K562 (cell line): Measurements from ENCODE around the gene PRKAR2B. TPM values are rescaled to one million over a fixed set of nuclear protein-coding genes. Genes with fewer than 3 reads are reported as not detected.

Source experiments
- ATAC-seq: fragments of 200-7000 bp; cut with Tn5 transposase; 3 replicates; pipeline ENCODE4 v1.9.1; 2020; ENCODE audit warnings: moderate library complexity
- BruUV-seq: library from RNA; stranded (reverse); fragments of 400-500 nt; replicated peaks from 2 replicates; lab custom pipeline; 2021; lab: Mats Ljungman, UMichigan
- CTCF ChIA-PET: fragments of 300-600 bp; formaldehyde crosslinking; extraction: SDS; loops from one replicate; lab custom pipeline; 2021; ENCODE audit warnings: low intra/inter-chr PET ratio; lab: Yijun Ruan, JAX
- POLR2A ChIA-PET: fragments of 300-600, 350-650 bp; sonication (Branson Sonifier 250); formaldehyde crosslinking; extraction: SDS; loops from one replicate; lab custom pipeline; 2021; ENCODE audit warnings: antibody characterized with exemption, inconsistent platforms; lab: Yijun Ruan, JAX
- DNase-seq, 4 experiments: peaks; one replicate each; pipeline versions ENCODE4 v3.0.0 to v3.0.0-alpha.2; 2011 to 2018; ENCODE audit warnings: low spot score in 3 of 4, mixed read lengths in 3 of 4; ENCODE audit errors: extremely low read depth in 1 of 4
- FAIRE-seq: peaks from 2 replicates; lab custom pipeline; 2011; peaks lifted over from hg19 to GRCh38; lab: Jason Lieb, UNC
- H2AFZ ChIP-seq: 2 replicates; pipeline ENCODE4 v1.6.0; 2011; ENCODE audit warnings: low read depth, low read length, control low read depth, inconsistent platforms
- H3K27ac ChIP-seq: fragments of 200-600 bp; 3 replicates; pipeline ENCODE4 v1.8.0; 2011; ENCODE audit warnings: low read depth, mild to moderate bottlenecking, control low read depth, inconsistent platforms, low read length, moderate library complexity, mixed read lengths; ENCODE audit errors: extremely low read depth
- H3K27me3 ChIP-seq, 2 experiments: fragments of 300-600 bp in 1 of 2; 2 replicates in 1 of 2; 3 replicates in 1 of 2; pipeline versions ENCODE4 v1.6.0 to v1.8.0; 2011; ENCODE audit warnings: inconsistent platforms in 2 of 2, low read length in 2 of 2, mild to moderate bottlenecking in 1 of 2, mixed read lengths in 1 of 2, moderate library complexity in 1 of 2; ENCODE audit not compliant: control insufficient read depth in 2 of 2, insufficient read depth in 2 of 2
- H3K36me3 ChIP-seq: fragments of 300-600 bp; 3 replicates; pipeline ENCODE4 v1.8.0; 2011; ENCODE audit warnings: mild to moderate bottlenecking, low read length, inconsistent platforms; ENCODE audit not compliant: control insufficient read depth, insufficient read depth
- H3K4me1 ChIP-seq, 2 experiments: fragments of 200-600 bp in 1 of 2; replicated peaks in 1 of 2; 2 replicates in 1 of 2; 3 replicates in 1 of 2; pipeline versions ENCODE4 v1.5.1 to v1.8.0; 2011; ENCODE audit warnings: inconsistent platforms in 2 of 2, low read length in 2 of 2, mild to moderate bottlenecking in 1 of 2, mixed read lengths in 1 of 2, moderate library complexity in 1 of 2; ENCODE audit not compliant: control insufficient read depth in 2 of 2, insufficient read depth in 2 of 2
- H3K4me2 ChIP-seq: 2 replicates; pipeline ENCODE4 v1.6.1; 2011; ENCODE audit warnings: low read length, control low read depth, inconsistent platforms, mixed read lengths; ENCODE audit not compliant: insufficient read depth
- H3K4me3 ChIP-seq: fragments of 200-600 bp; sonication (generic), shearing (Covaris generic); 2 replicates; pipeline ENCODE4 v1.5.1; 2016; ENCODE audit warnings: control low read depth, inconsistent platforms
- H3K79me2 ChIP-seq: fragments of 200-600 bp; 3 replicates; pipeline ENCODE4 v1.8.0; 2011; ENCODE audit warnings: low read length, inconsistent platforms; ENCODE audit not compliant: control insufficient read depth, insufficient read depth
- H3K9ac ChIP-seq, 2 experiments: 2 replicates each; pipeline versions ENCODE4 v1.6.0 to v1.6.1; 2011; ENCODE audit warnings: low read depth in 2 of 2, low read length in 2 of 2, control low read depth in 1 of 2, inconsistent platforms in 1 of 2, mild to moderate bottlenecking in 1 of 2, mixed read lengths in 1 of 2; ENCODE audit not compliant: insufficient read depth in 1 of 2
- H3K9me1 ChIP-seq: one replicate; pipeline ENCODE4 v1.6.0; 2011; ENCODE audit warnings: inconsistent platforms, mild to moderate bottlenecking, low read length, moderate library complexity; ENCODE audit not compliant: control insufficient read depth, insufficient read depth
- H3K9me3 ChIP-seq: replicated peaks from 2 replicates; pipeline ENCODE4 v1.5.1; 2011; ENCODE audit warnings: low read depth, low read length, inconsistent platforms; ENCODE audit not compliant: control insufficient read depth, insufficient read depth
- H4K20me1 ChIP-seq: replicated peaks from 2 replicates; pipeline ENCODE4 v1.6.1; 2011; ENCODE audit warnings: low read length, inconsistent platforms, mixed read lengths; ENCODE audit not compliant: control insufficient read depth, insufficient read depth
- BCL6 ChIP-seq: fragments of 250-450 bp; sonication (Bioruptor Pico); IDR thresholded peaks from 2 replicates; pipeline ENCODE4 v1.4.0; 2020
- EGR1 ChIP-seq: fragments of 450-650 bp; conservative IDR thresholded peaks from 2 replicates; pipeline ENCODE4 v1.6.1; 2017; ENCODE audit warnings: mild to moderate bottlenecking
- FOXA3 ChIP-seq, 2 experiments: fragments of 450-650 bp in 1 of 2; sonication (generic) in 1 of 2; formaldehyde crosslinking; IDR thresholded peaks in 1 of 2; conservative IDR thresholded peaks in 1 of 2; 2 replicates each; pipeline versions ENCODE4 v1.4.0 to v1.8.0; 2020 to 2022; ENCODE audit warnings: mild to moderate bottlenecking in 2 of 2, missing genetic modification reagents in 1 of 2
- SETDB1 ChIP-seq: IDR thresholded peaks from one replicate; pipeline ENCODE4 v1.6.1; 2012; ENCODE audit warnings: low read length, control low read depth, inconsistent platforms
- SP2 ChIP-seq: IDR thresholded peaks from 2 replicates; pipeline ENCODE4 v1.6.1; 2011; ENCODE audit warnings: mild to moderate bottlenecking, low read depth, low read length, moderate library complexity; ENCODE audit not compliant: poor library complexity, severe bottlenecking; ENCODE audit errors: extremely low read depth
- THRB ChIP-seq: fragments of 450-650 bp; formaldehyde crosslinking; conservative IDR thresholded peaks from 2 replicates; pipeline ENCODE4 v1.4.0; 2022; ENCODE audit warnings: mild to moderate bottlenecking, missing genetic modification characterization
- ZMIZ1 ChIP-seq, 2 experiments: fragments of 150-350 bp in 1 of 2; IDR thresholded peaks; 2 replicates each; pipeline ENCODE4 v1.6.1; 2012 to 2016; ENCODE audit warnings: low read depth in 2 of 2, low read length in 2 of 2, mild to moderate bottlenecking in 1 of 2, moderate library complexity in 1 of 2
- ZNF121 ChIP-seq: sonication (generic); formaldehyde crosslinking; conservative IDR thresholded peaks from 2 replicates; pipeline ENCODE4 v1.8.0; 2022; ENCODE audit warnings: missing genetic modification reagents
- ZNF445 ChIP-seq: fragments of 250-450 bp; sonication (Bioruptor Pico); IDR thresholded peaks from 2 replicates; pipeline ENCODE4 v1.4.0; 2020; ENCODE audit warnings: low read depth, mild to moderate bottlenecking, moderate library complexity
- WGBS: fragments of 100-300 bp; shearing (Covaris generic); methylation state at CpG from one replicate; pipeline ENCODE4 v1.1.6; 2016; ENCODE audit warnings: low coverage, mixed read lengths; ENCODE audit not compliant: insufficient coverage; ENCODE audit errors: missing lambda C conversion rate; 5-methylcytosine and 5-hydroxymethylcytosine counted together
- in situ Hi-C: fragments of 300-500 bp; cut with MboI; formaldehyde crosslinking; loops from 4 replicates; pipeline ENCODE4 v1.15.0; 2018; ENCODE audit warnings: inconsistent platforms, mixed read lengths
- intact Hi-C: fragments of 100-400 bp; cut with micrococcal nuclease; formaldehyde crosslinking; loops from 2 replicates; pipeline ENCODE4 v1.14.2; 2022
- polyA plus RNA-seq, 8 experiments: library from polyadenylated mRNA; depleted of rRNA in 4 of 8; stranded (reverse) in 5 of 8; unstranded in 3 of 8; fragments of >200 nt; fragmentation: Nextera tagmentation in 2 of 8; fragmentation: Illumina TruSeq in 1 of 8; extraction: Ambion mirVana in 2 of 8; extraction: Trizol in 1 of 8; gene quantifications; 2 replicates each; pipeline versions ENCODE4 v1.2.1 to v1.2.3, GENCODE V29; 2011 to 2014; ENCODE audit warnings: inconsistent platforms in 1 of 8, missing spikeins in 1 of 8
- total RNA-seq, 7 experiments: library from RNA; depleted of rRNA in 6 of 7; stranded (reverse); fragments of >200 nt in 6 of 7; fragmentation: Illumina TruSeq in 2 of 7; extraction: Trizol in 2 of 7; gene quantifications; 2 replicates each; pipeline versions ENCODE4 v1.2.1 to v1.2.3, GENCODE V29; 2011 to 2021; ENCODE audit warnings: low replicate concordance in 1 of 7
- TF ChIP-seq, protein P1 (sequence below): fragments of 200-400 bp; formaldehyde crosslinking; IDR thresholded peaks from 2 replicates; pipeline ENCODE4 v1.6.1; 2017; ENCODE audit warnings: mild to moderate bottlenecking, low read depth, low read length, moderate library complexity
- TF ChIP-seq, protein P2 (sequence below): IDR thresholded peaks from 2 replicates; pipeline ENCODE4 v1.6.1; 2011; ENCODE audit not compliant: insufficient read length; ENCODE audit errors: extremely low read depth
- TF ChIP-seq, protein P3 (sequence below): fragments of 250-450 bp; sonication (Bioruptor Pico); IDR thresholded peaks from 2 replicates; pipeline ENCODE4 v1.8.0; 2022; ENCODE audit warnings: moderate library complexity, mild to moderate bottlenecking, inconsistent platforms

Gene PRKAR2B
- total and polyA plus RNA-seq, 9 of the 15 experiments (the other 6 are each of a cell fraction or from before 2014, with no cell fraction given) = 59.0 to 173 (median 129) TPM

DNA sequence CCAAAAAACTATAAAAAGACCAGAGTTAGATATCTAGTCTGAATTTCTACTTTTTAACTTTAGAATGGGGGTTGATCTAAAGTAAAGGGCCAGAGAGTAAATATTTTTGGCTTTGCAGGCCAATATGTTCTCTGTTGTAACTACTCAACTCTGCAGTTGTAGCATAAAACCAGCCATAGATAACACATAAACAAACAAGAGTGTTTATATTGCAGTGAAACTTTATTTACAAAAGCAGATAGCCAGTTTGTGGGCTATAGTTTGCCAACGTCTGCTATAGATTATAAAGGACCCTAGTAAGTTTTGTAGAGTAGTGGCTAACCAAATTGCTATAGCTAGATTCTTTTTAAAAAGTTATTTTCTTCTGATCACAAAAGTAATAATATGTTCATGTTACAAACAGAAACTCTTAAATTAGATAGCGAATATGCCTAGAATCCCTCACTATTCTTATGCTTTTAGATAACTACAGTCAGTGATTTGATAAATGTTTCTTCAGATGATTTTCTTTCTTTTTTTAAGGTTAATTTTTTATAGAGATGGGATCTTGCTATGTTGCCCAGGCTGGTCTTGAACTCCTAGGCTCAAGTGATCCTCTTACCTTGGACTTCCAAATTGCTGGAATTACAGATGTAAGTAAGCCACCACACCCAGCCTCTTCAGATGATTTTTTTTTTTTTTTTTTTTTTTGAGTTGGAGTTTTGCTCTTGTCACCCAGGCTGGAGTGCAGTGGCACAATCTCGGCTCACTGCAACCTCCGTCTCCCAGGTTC lies 100.7 kb downstream of the PRKAR2B start:
- Histone ChIP-seq H3K9me3 (no peaks in the 10 kb centered on the region), H3K9me1 (no peaks in the 10 kb centered on the region), H3K36me3 (peaks cover 70% of the 10 kb centered on the region), H3K4me3 (no peak overlapping the region), H3K9ac (no peak overlapping the region), H3K27me3 (no peaks in the 10 kb centered on the region), H4K20me1 (0 out of 2 replicates have a peak, but pooled peaks cover 3% of the 10 kb centered on the region), H3K4me2 (no peak overlapping the region), H3K4me1 (no peaks in the 10 kb centered on the region), H2AFZ (no peak overlapping the region), H3K79me2 (peaks cover 7% of the 10 kb centered on the region; the same call in 2 of the 3 replicates), H3K27ac (no peak overlapping the region)
- POLR2A ChIA-PET = no interaction called here
- DNase-seq (no peak), ATAC-seq (no peak), FAIRE-seq (no peak)
- BruUV-seq = no TSS peak
- in situ Hi-C loops (loop anchor here (5.0 kb wide), 3 partner anchors 98 to 353 kb away; no protein-coding TSS in a partner anchor), intact Hi-C loops (loop anchor here (5.0 kb wide), 1 partner anchor 98 kb away; no protein-coding TSS in a partner anchor)
- 81% methylated on average over 4 of the region's 4 CpGs for WGBS
- CTCF ChIA-PET = interaction anchor here (0.6 kb wide), 1 partner anchor 12 kb away, joined by 3 read pairs; no protein-coding TSS in a partner anchor
- TF ChIP-seq THRB = no peak
- TF ChIP-seq, protein P1, sequence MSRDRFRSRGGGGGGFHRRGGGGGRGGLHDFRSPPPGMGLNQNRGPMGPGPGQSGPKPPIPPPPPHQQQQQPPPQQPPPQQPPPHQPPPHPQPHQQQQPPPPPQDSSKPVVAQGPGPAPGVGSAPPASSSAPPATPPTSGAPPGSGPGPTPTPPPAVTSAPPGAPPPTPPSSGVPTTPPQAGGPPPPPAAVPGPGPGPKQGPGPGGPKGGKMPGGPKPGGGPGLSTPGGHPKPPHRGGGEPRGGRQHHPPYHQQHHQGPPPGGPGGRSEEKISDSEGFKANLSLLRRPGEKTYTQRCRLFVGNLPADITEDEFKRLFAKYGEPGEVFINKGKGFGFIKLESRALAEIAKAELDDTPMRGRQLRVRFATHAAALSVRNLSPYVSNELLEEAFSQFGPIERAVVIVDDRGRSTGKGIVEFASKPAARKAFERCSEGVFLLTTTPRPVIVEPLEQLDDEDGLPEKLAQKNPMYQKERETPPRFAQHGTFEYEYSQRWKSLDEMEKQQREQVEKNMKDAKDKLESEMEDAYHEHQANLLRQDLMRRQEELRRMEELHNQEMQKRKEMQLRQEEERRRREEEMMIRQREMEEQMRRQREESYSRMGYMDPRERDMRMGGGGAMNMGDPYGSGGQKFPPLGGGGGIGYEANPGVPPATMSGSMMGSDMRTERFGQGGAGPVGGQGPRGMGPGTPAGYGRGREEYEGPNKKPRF = no peak
- TF ChIP-seq BCL6 (CRISPR knock-in tag) = no peak
- TF ChIP-seq, protein P2, sequence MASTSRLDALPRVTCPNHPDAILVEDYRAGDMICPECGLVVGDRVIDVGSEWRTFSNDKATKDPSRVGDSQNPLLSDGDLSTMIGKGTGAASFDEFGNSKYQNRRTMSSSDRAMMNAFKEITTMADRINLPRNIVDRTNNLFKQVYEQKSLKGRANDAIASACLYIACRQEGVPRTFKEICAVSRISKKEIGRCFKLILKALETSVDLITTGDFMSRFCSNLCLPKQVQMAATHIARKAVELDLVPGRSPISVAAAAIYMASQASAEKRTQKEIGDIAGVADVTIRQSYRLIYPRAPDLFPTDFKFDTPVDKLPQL = no peak
- no peak for TF ChIP-seq ZMIZ1 (IDR thresholded peaks at IDR 0.05; ENCODE audit: low read depth in 2 of 2, low read length in 2 of 2)
- TF ChIP-seq EGR1 = no peak
- peak; percentile 63 for TF ChIP-seq ZNF121 (CRISPR knock-in tag)
- no peak for TF ChIP-seq SETDB1
- TF ChIP-seq SP2 = no peak
- no peak for TF ChIP-seq ZNF445
- TF ChIP-seq, protein P3, sequence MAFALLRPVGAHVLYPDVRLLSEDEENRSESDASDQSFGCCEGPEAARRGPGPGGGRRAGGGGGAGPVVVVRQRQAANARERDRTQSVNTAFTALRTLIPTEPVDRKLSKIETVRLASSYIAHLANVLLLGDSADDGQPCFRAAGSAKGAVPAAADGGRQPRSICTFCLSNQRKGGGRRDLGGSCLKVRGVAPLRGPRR = no peak
- TF ChIP-seq FOXA3 (CRISPR knock-in tag; conservative IDR thresholded peaks at IDR 0.05 in 1 of 2, IDR thresholded peaks at IDR 0.05 in 1 of 2) = 0 out of 4 replicates have a peak, but pooled peaks of 1 of the 2 experiments have one; percentile 8
